HepG2 (cell line): ENCODE measurements around the gene TOX2. TPM values are rescaled to one million over a fixed set of nuclear protein-coding genes. Genes with fewer than 3 reads are reported as not detected.

Experiments used
- CBX1 ChIP-seq: IDR thresholded peaks from one replicate; pipeline ENCODE4 v1.6.1; 2016; ENCODE audit warnings: antibody characterized with exemption, low read depth
- ELF3 ChIP-seq: IDR thresholded peaks from 2 replicates; pipeline ENCODE4 v1.6.1; 2016; ENCODE audit warnings: missing genetic modification reagents, missing compliant biosample characterization
- EP300 ChIP-seq, 3 experiments: sonication (generic) in 1 of 3; formaldehyde crosslinking in 1 of 3; IDR thresholded peaks; 2 replicates each; pipeline versions ENCODE4 v1.5.1 to v1.6.1; 2011 to 2020; ENCODE audit warnings: low read depth in 2 of 3, low read length in 2 of 3, borderline replicate concordance in 1 of 3, improper control_type of control experiment in 1 of 3, mild to moderate bottlenecking in 1 of 3, missing genetic modification reagents in 1 of 3, moderate library complexity in 1 of 3
- SPEN ChIP-seq: sonication (generic); formaldehyde crosslinking; IDR thresholded peaks from 2 replicates; pipeline ENCODE4 v1.5.1; 2020; ENCODE audit warnings: low read depth, mild to moderate bottlenecking, missing genetic modification reagents
- SRY ChIP-seq: sonication (generic); formaldehyde crosslinking; IDR thresholded peaks from 2 replicates; pipeline ENCODE4 v1.8.0; 2022; ENCODE audit warnings: mild to moderate bottlenecking, missing genetic modification reagents
- TAF15 ChIP-seq: fragments of 200-400 bp; formaldehyde crosslinking; IDR thresholded peaks from one replicate; pipeline ENCODE4 v1.6.1; 2018; ENCODE audit warnings: mild to moderate bottlenecking, low read depth, low read length; ENCODE audit not compliant: poor library complexity, severe bottlenecking
- ZNF550 ChIP-seq: sonication (generic); formaldehyde crosslinking; IDR thresholded peaks from 2 replicates; pipeline ENCODE4 v1.4.0; 2020; ENCODE audit warnings: mild to moderate bottlenecking, missing genetic modification reagents, borderline replicate concordance
- ZNF552 ChIP-seq: sonication (generic); formaldehyde crosslinking; IDR thresholded peaks from 2 replicates; pipeline ENCODE4 v1.9.0; 2022; ENCODE audit warnings: missing genetic modification reagents, mild to moderate bottlenecking, borderline replicate concordance
- ZNF7 ChIP-seq: IDR thresholded peaks from 2 replicates; pipeline ENCODE4 v1.6.1; 2016; ENCODE audit warnings: missing biosample characterization, missing genetic modification reagents
- polyA plus RNA-seq, 8 experiments: library from polyadenylated mRNA; depleted of rRNA in 3 of 8; stranded (reverse) in 7 of 8; unstranded in 1 of 8; fragments of >200 nt; fragmentation: Illumina TruSeq in 4 of 8; extraction: Trizol in 4 of 8; gene quantifications; 2 replicates each; pipeline versions ENCODE4 v1.2.1 to v1.2.3, GENCODE V29; 2011 to 2016; ENCODE audit warnings: low read depth in 4 of 8, missing spikeins in 1 of 8, mixed read lengths in 1 of 8; ENCODE audit not compliant: insufficient read depth in 1 of 8
- total RNA-seq, 5 experiments: library from RNA; depleted of rRNA; stranded (reverse); fragments of >200 nt; fragmentation: Illumina TruSeq; extraction: Trizol; gene quantifications; 2 replicates each; pipeline ENCODE4 v1.2.3, GENCODE V29; 2016; ENCODE audit warnings: low read depth in 1 of 5
- TF ChIP-seq, protein P1 (sequence below): IDR thresholded peaks from 2 replicates; pipeline ENCODE4 v1.6.1; 2016; ENCODE audit warnings: mild to moderate bottlenecking
- TF ChIP-seq, protein P2 (sequence below): fragments of 450-650 bp; IDR thresholded peaks from 2 replicates; pipeline ENCODE4 v1.6.1; 2017
- TF ChIP-seq, protein P3 (sequence below): sonication (generic); formaldehyde crosslinking; IDR thresholded peaks from 2 replicates; pipeline ENCODE4 v1.8.0; 2022; ENCODE audit warnings: mild to moderate bottlenecking, missing genetic modification reagents
- TF ChIP-seq, protein P4 (sequence below): IDR thresholded peaks from 2 replicates; pipeline ENCODE4 v1.6.1; 2016
- TF ChIP-seq, protein P5 (sequence below): sonication (generic); formaldehyde crosslinking; IDR thresholded peaks from 2 replicates; pipeline ENCODE4 v1.4.0; 2020; ENCODE audit warnings: missing genetic modification reagents, borderline replicate concordance
- TF ChIP-seq, protein P6 (sequence below): conservative IDR thresholded peaks from 2 replicates; pipeline ENCODE4 v1.6.1; 2018; ENCODE audit warnings: missing genetic modification reagents

Gene TOX2
- total and polyA plus RNA-seq, 2 of the 13 experiments (the other 11 are each of a cell fraction or from before 2014, with no cell fraction given): not detected

DNA sequence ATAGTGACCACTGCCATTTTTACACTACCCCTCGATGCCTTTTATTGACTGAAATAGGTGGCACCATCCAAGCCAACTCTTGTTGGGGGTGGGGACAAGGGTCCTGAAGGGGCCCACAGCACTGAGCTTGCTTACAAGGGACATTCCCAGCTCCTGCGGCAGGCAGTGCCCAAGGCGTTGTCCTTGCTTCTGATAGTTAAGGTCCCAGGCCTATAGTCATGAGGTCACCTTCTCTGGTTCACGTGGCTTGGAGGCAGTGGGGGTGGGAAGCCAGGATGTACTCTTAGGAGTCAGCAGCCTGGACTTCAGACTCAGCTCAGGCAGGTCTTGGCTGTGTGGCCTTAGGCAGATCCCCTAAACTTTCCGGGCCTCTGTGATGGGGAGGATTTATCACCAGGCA is 48.6 kb downstream of the TOX2 start (continued):
- TF ChIP-seq, protein P1, sequence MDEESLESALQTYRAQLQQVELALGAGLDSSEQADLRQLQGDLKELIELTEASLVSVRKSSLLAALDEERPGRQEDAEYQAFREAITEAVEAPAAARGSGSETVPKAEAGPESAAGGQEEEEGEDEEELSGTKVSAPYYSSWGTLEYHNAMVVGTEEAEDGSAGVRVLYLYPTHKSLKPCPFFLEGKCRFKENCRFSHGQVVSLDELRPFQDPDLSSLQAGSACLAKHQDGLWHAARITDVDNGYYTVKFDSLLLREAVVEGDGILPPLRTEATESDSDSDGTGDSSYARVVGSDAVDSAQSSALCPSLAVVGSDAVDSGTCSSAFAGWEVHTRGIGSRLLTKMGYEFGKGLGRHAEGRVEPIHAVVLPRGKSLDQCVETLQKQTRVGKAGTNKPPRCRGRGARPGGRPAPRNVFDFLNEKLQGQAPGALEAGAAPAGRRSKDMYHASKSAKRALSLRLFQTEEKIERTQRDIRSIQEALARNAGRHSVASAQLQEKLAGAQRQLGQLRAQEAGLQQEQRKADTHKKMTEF: 0 out of 2 replicates have a peak, but pooled peaks have one; percentile 24
- peak; percentile 61; the same call in 1 of the 2 replicates for TF ChIP-seq SPEN (CRISPR knock-in tag)
- TF ChIP-seq, protein P2, sequence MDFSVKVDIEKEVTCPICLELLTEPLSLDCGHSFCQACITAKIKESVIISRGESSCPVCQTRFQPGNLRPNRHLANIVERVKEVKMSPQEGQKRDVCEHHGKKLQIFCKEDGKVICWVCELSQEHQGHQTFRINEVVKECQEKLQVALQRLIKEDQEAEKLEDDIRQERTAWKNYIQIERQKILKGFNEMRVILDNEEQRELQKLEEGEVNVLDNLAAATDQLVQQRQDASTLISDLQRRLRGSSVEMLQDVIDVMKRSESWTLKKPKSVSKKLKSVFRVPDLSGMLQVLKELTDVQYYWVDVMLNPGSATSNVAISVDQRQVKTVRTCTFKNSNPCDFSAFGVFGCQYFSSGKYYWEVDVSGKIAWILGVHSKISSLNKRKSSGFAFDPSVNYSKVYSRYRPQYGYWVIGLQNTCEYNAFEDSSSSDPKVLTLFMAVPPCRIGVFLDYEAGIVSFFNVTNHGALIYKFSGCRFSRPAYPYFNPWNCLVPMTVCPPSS: no peak
- no peak for TF ChIP-seq ZNF552 (CRISPR knock-in tag)
- no peak for TF ChIP-seq SRY (CRISPR knock-in tag)
- TF ChIP-seq, protein P3, sequence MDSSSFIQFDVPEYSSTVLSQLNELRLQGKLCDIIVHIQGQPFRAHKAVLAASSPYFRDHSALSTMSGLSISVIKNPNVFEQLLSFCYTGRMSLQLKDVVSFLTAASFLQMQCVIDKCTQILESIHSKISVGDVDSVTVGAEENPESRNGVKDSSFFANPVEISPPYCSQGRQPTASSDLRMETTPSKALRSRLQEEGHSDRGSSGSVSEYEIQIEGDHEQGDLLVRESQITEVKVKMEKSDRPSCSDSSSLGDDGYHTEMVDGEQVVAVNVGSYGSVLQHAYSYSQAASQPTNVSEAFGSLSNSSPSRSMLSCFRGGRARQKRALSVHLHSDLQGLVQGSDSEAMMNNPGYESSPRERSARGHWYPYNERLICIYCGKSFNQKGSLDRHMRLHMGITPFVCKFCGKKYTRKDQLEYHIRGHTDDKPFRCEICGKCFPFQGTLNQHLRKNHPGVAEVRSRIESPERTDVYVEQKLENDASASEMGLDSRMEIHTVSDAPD (CRISPR knock-in tag): no peak
- TF ChIP-seq ZNF550: no peak
- no peak for TF ChIP-seq ZNF7 (CRISPR knock-in tag)
- no peak for TF ChIP-seq CBX1
- peak; percentile 19; the same call in 1 of the 2 replicates for TF ChIP-seq ELF3 (CRISPR knock-in tag)
- TF ChIP-seq, protein P4, sequence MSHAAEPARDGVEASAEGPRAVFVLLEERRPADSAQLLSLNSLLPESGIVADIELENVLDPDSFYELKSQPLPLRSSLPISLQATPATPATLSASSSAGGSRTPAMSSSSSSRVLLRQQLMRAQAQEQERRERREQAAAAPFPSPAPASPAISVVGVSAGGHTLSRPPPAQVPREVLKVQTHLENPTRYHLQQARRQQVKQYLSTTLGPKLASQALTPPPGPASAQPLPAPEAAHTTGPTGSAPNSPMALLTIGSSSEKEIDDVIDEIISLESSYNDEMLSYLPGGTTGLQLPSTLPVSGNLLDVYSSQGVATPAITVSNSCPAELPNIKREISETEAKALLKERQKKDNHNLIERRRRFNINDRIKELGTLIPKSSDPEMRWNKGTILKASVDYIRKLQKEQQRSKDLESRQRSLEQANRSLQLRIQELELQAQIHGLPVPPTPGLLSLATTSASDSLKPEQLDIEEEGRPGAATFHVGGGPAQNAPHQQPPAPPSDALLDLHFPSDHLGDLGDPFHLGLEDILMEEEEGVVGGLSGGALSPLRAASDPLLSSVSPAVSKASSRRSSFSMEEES (CRISPR knock-in tag): peak; percentile 70; the same call in 1 of the 2 replicates
- TF ChIP-seq TAF15: no peak
- TF ChIP-seq, protein P5, sequence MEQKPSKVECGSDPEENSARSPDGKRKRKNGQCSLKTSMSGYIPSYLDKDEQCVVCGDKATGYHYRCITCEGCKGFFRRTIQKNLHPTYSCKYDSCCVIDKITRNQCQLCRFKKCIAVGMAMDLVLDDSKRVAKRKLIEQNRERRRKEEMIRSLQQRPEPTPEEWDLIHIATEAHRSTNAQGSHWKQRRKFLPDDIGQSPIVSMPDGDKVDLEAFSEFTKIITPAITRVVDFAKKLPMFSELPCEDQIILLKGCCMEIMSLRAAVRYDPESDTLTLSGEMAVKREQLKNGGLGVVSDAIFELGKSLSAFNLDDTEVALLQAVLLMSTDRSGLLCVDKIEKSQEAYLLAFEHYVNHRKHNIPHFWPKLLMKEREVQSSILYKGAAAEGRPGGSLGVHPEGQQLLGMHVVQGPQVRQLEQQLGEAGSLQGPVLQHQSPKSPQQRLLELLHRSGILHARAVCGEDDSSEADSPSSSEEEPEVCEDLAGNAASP (CRISPR knock-in tag): no peak
- TF ChIP-seq, protein P6, sequence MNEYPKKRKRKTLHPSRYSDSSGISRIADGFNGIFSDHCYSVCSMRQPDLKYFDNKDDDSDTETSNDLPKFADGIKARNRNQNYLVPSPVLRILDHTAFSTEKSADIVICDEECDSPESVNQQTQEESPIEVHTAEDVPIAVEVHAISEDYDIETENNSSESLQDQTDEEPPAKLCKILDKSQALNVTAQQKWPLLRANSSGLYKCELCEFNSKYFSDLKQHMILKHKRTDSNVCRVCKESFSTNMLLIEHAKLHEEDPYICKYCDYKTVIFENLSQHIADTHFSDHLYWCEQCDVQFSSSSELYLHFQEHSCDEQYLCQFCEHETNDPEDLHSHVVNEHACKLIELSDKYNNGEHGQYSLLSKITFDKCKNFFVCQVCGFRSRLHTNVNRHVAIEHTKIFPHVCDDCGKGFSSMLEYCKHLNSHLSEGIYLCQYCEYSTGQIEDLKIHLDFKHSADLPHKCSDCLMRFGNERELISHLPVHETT (CRISPR knock-in tag): no peak
- peak in 1 of 2 experiments; percentile 34; a peak in 1 of 4 replicates for TF ChIP-seq EP300 (IDR thresholded peaks at IDR 0.05; ENCODE audit: low read depth in 2 of 2, low read length in 2 of 2)
- no peak for TF ChIP-seq EP300 (CRISPR knock-in tag; IDR thresholded peaks at IDR 0.05; ENCODE audit: borderline replicate concordance)
